ENCODE results near the gene PITHD1. TPM values are rescaled to one million over a fixed set of nuclear protein-coding genes. Genes with fewer than 3 reads are reported as not detected.

Gene PITHD1
- total RNA-seq, 1 donor = 31.1 TPM

DNA sequence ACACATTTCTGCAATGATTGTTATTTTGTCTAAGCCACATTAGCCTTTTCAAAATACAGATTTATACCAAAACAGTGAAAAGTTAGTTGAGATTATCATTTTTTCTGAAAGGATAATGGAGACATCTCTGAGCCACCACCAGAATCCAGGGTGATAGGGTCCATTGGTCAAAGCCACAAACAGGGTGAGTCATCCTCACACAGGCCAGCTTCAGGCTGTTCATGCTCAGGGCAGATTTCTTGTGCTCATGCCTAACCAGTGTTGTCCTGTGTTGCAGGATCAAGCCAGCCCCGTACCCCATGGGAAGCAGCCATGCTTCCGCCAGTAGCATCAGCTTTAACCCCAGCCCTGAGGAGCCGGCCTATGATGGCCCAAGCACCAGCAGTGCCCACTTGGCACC lies 21.5 kb upstream of the PITHD1 start:
- H3K27ac ChIP-seq (ENCODE audit: low read depth, low read length) = no peak overlapping the region
- no peak overlapping the region for H3K4me3 ChIP-seq (ENCODE audit: insufficient read depth, low read length)
- no peaks in the 10 kb centered on the region for H3K9me3 ChIP-seq (ENCODE audit: low read depth, low read length)
- no peak for DNase-seq (ENCODE audit: insufficient read length, low spot score, missing footprints)
- TF ChIP-seq, protein P1, sequence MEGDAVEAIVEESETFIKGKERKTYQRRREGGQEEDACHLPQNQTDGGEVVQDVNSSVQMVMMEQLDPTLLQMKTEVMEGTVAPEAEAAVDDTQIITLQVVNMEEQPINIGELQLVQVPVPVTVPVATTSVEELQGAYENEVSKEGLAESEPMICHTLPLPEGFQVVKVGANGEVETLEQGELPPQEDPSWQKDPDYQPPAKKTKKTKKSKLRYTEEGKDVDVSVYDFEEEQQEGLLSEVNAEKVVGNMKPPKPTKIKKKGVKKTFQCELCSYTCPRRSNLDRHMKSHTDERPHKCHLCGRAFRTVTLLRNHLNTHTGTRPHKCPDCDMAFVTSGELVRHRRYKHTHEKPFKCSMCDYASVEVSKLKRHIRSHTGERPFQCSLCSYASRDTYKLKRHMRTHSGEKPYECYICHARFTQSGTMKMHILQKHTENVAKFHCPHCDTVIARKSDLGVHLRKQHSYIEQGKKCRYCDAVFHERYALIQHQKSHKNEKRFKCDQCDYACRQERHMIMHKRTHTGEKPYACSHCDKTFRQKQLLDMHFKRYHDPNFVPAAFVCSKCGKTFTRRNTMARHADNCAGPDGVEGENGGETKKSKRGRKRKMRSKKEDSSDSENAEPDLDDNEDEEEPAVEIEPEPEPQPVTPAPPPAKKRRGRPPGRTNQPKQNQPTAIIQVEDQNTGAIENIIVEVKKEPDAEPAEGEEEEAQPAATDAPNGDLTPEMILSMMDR (IDR thresholded peaks at IDR 0.05; ENCODE audit: extremely low read depth, low read depth, low read length) = no peak
- H3K36me3 ChIP-seq (ENCODE audit: insufficient read depth, low read length) = peaks cover 91% of the 10 kb centered on the region
- no peak overlapping the region for H2AFZ ChIP-seq (ENCODE audit: low read length)
- H3K27me3 ChIP-seq (ENCODE audit: insufficient read depth, low read length) = no peaks in the 10 kb centered on the region
- H4K20me1 ChIP-seq (ENCODE audit: insufficient read depth, low read length) = peaks cover 61% of the 10 kb centered on the region
- H3K79me2 ChIP-seq (ENCODE audit: insufficient read depth, low read length) = peaks cover 53% of the 10 kb centered on the region
- H3K4me1 ChIP-seq (ENCODE audit: insufficient read depth, low read length) = peaks cover 16% of the 10 kb centered on the region
- no peak overlapping the region for H3K4me2 ChIP-seq (ENCODE audit: insufficient read depth, low read length)

DNA sequence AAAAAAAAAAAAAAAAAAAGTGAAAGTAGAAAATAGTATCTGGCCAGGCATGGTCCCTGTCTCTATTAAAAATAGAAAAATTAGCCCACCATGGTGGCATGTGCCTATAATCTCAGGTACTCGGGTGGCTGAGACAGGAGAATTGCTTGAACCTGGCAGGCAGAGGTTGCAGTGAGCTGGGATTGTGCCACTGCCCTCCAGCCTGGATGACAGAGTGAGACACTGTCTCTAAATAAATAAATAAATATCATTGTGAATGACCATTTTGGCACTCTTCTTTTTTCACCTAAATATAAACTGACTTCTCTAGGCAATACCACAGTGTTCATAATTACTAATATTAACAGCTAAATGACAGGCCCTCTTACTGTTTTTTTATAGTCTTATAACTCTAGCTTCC lies 20.4 kb upstream of the PITHD1 start:
- Histone ChIP-seq H3K4me2 (ENCODE audit: insufficient read depth, low read length) (no peak overlapping the region), H3K36me3 (ENCODE audit: insufficient read depth, low read length) (peaks cover 83% of the 10 kb centered on the region)
- TF ChIP-seq, protein P1 (IDR thresholded peaks at IDR 0.05; ENCODE audit: extremely low read depth, low read depth, low read length) = no peak

DNA sequence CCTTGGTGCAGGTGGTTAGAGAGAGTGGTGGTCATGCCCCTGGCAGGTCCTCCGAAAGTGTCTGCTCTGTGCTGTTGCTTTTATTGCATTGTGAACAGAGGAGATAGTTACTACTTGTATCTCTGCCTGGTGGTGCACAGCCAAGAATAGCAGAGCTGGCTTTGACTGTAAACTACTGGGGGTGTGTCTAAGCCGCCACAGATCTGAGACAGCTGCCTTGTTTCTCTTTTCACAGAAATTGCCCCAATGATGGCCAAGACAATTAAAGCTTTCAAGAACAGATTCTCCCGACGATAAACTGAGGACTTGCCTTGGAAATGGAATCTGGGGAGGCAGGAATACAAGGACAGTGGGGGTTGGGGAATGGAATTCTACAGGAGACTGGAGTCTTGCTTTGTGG lies 18.9 kb upstream of the PITHD1 start:
- peaks cover 59% of the 10 kb centered on the region for H4K20me1 ChIP-seq (ENCODE audit: insufficient read depth, low read length)
- TF ChIP-seq, protein P1 (IDR thresholded peaks at IDR 0.05; ENCODE audit: extremely low read depth, low read depth, low read length) = no peak

More for the DNA sequence above, 20.4 kb upstream of the PITHD1 start:
- H3K27me3 ChIP-seq (ENCODE audit: insufficient read depth, low read length) = no peaks in the 10 kb centered on the region
- H3K27ac ChIP-seq (ENCODE audit: low read depth, low read length) = no peak overlapping the region
- no peak overlapping the region for H3K4me3 ChIP-seq (ENCODE audit: insufficient read depth, low read length)
- no peak for DNase-seq (ENCODE audit: insufficient read length, low spot score, missing footprints)
- peaks cover 16% of the 10 kb centered on the region for H3K4me1 ChIP-seq (ENCODE audit: insufficient read depth, low read length)
- H3K9me3 ChIP-seq (ENCODE audit: low read depth, low read length) = no peaks in the 10 kb centered on the region
- no peak overlapping the region for H2AFZ ChIP-seq (ENCODE audit: low read length)
- H3K79me2 ChIP-seq (ENCODE audit: insufficient read depth, low read length) = peaks cover 52% of the 10 kb centered on the region
- peaks cover 63% of the 10 kb centered on the region for H4K20me1 ChIP-seq (ENCODE audit: insufficient read depth, low read length)

DNA sequence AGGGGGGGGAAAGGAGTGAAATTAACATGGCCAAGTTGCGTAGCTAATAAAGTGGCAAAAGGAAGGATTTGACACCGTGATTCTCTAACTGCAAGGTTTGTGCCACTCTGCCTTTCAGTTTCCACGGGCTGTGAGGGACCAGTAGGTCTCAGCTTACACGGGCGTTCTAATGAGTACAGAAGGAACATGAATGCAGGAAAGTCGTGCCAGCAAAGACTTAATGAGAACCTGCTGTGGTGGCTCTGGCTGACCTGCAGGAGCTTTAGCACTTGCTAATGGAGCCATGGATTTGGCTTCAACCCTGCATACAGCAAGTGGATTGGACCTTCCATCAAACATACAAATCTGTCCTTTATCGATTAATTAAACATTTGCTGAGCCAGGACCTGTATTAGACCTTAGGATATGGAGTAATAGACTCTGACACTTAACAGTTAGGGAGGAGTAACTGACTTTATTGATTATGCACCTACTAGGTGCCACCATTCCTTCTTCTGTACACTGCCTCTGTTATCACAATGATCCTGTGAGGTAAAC lies 15.1 kb upstream of the PITHD1 start:
- DNase-seq (ENCODE audit: insufficient read length, low spot score, missing footprints) = no peak
- peaks cover 54% of the 10 kb centered on the region for H3K36me3 ChIP-seq (ENCODE audit: insufficient read depth, low read length)
- H2AFZ ChIP-seq (ENCODE audit: low read length) = no peak overlapping the region
- H3K4me1 ChIP-seq (ENCODE audit: insufficient read depth, low read length) = peaks cover 8% of the 10 kb centered on the region
- TF ChIP-seq, protein P1 (IDR thresholded peaks at IDR 0.05; ENCODE audit: extremely low read depth, low read depth, low read length) = no peak
- H3K4me3 ChIP-seq (ENCODE audit: insufficient read depth, low read length) = no peak overlapping the region
- H3K27ac ChIP-seq (ENCODE audit: low read depth, low read length) = no peak overlapping the region
- peaks cover 34% of the 10 kb centered on the region for H3K79me2 ChIP-seq (ENCODE audit: insufficient read depth, low read length)
- H3K4me2 ChIP-seq (ENCODE audit: insufficient read depth, low read length) = no peak overlapping the region
- H3K27me3 ChIP-seq (ENCODE audit: insufficient read depth, low read length) = no peaks in the 10 kb centered on the region
- H4K20me1 ChIP-seq (ENCODE audit: insufficient read depth, low read length) = peaks cover 46% of the 10 kb centered on the region
- no peaks in the 10 kb centered on the region for H3K9me3 ChIP-seq (ENCODE audit: low read depth, low read length)

More for the DNA sequence above, 18.9 kb upstream of the PITHD1 start:
- no peak overlapping the region for H3K4me2 ChIP-seq (ENCODE audit: insufficient read depth, low read length)
- H3K4me3 ChIP-seq (ENCODE audit: insufficient read depth, low read length) = no peak overlapping the region
- H3K27ac ChIP-seq (ENCODE audit: low read depth, low read length) = no peak overlapping the region
- H3K79me2 ChIP-seq (ENCODE audit: insufficient read depth, low read length) = peaks cover 42% of the 10 kb centered on the region
- no peaks in the 10 kb centered on the region for H3K27me3 ChIP-seq (ENCODE audit: insufficient read depth, low read length)
- H2AFZ ChIP-seq (ENCODE audit: low read length) = no peak overlapping the region
- H3K36me3 ChIP-seq (ENCODE audit: insufficient read depth, low read length) = peaks cover 78% of the 10 kb centered on the region
- DNase-seq (ENCODE audit: insufficient read length, low spot score, missing footprints) = peak; percentile 76
- no peaks in the 10 kb centered on the region for H3K9me3 ChIP-seq (ENCODE audit: low read depth, low read length)
- H3K4me1 ChIP-seq (ENCODE audit: insufficient read depth, low read length) = peaks cover 16% of the 10 kb centered on the region
